Stimulated activated CD4-positive, alpha-beta T cell treated with anti-CD3 and anti-CD28 coated beads, Interleukin-12 subunit alpha, Interleukin-12 subunit beta, amount 100 ng/mL, for 4 hours (primary cell): ENCODE data around the gene OTOS.

ENCODE experiments used
- DNase-seq: peaks from one replicate; pipeline ENCODE4 v3.0.0-alpha.2; 2020

The OTOS gene

GRCh38 chr2:240111253-240111652 lies 29.2 kb downstream of the OTOS start:
- no peak for DNase-seq

- no peak for DNase-seq
Measured at GRCh38 chr2:240109386-240109785, 31.1 kb downstream of the OTOS start.

- no peak for DNase-seq
Measured at GRCh38 chr2:240107477-240107796, 33.0 kb downstream of the OTOS start.

- no peak for DNase-seq
Measured at GRCh38 chr2:240106765-240107476, 33.5 kb downstream of the OTOS start.

GRCh38 chr2:240105982-240106381 lies 34.5 kb downstream of the OTOS start:
- DNase-seq, result no peak

- DNase-seq, result no peak
Measured at GRCh38 chr2:240103136-240103535, 37.3 kb downstream of the OTOS start.

- no peak for DNase-seq
Measured at GRCh38 chr2:240098349-240098748, 42.1 kb downstream of the OTOS start.

- no peak for DNase-seq
Measured at GRCh38 chr2:240095556-240096523, 44.6 kb downstream of the OTOS start.

- no peak for DNase-seq
Measured at GRCh38 chr2:240089306-240089705, 51.2 kb downstream of the OTOS start.
